Upper lobe of right lung (tissue), 1 donor: ENCODE results near the gene CD58. TPM values are rescaled to one million over a fixed set of nuclear protein-coding genes. Genes with fewer than 3 reads are reported as not detected.
A peak's percentile ranks its signal among the peaks of the same experiment; 100 is the strongest.
"Not testable (repeated sequence)": the region's sequence is repeated elsewhere in the genome, so short reads cannot be mapped to it uniquely, and the experiment has no call there.

Experiments
- ATAC-seq: fragments of 200-7000 bp; cut with Tn5 transposase; one replicate; pipeline ENCODE4 v1.9.1; 2020; ENCODE audit warnings: mild to moderate bottlenecking, moderate library complexity
- DNase-seq: peaks from one replicate; pipeline ENCODE4 v3.0.0-alpha.2; 2020
- H3K27ac ChIP-seq: fragments of 200-600 bp; one replicate; pipeline ENCODE4 v1.8.0; 2022
- H3K27me3 ChIP-seq: fragments of 200-600 bp; one replicate; pipeline ENCODE4 v1.8.0; 2022; ENCODE audit warnings: mild to moderate bottlenecking
- H3K36me3 ChIP-seq: fragments of 200-600 bp; one replicate; pipeline ENCODE4 v1.8.0; 2022
- H3K4me1 ChIP-seq: fragments of 200-600 bp; one replicate; pipeline ENCODE4 v1.8.0; 2022
- H3K4me3 ChIP-seq: fragments of 200-600 bp; one replicate; pipeline ENCODE4 v1.8.0; 2022; ENCODE audit warnings: mild to moderate bottlenecking
- H3K9me3 ChIP-seq: fragments of 200-600 bp; one replicate; pipeline ENCODE4 v1.8.0; 2022
- intact Hi-C: fragments of 100-400 bp; cut with DNase I; formaldehyde crosslinking; loops from one replicate; pipeline ENCODE4 v1.11.0; 2022
- long read RNA-seq: library from polyadenylated mRNA; unstranded; transcript quantifications from one replicate; pipeline ENCODE4 v2.0.0, GENCODE V29; 2021
- total RNA-seq: library from RNA; stranded (reverse); fragmentation: NEBNext Ultra II Directional; extraction: Animal tissue kit (Norgen Biotek cat#: 25700); gene quantifications from one replicate; pipeline ENCODE4 v1.2.1, GENCODE V29; 2021
- TF ChIP-seq, protein P1 (sequence below): fragments of 200-600 bp; IDR thresholded peaks from one replicate; pipeline ENCODE4 v1.8.0; 2022; ENCODE audit warnings: antibody characterized with exemption
- donor health status: DM: no; HTN: yes; CAD: no; lungs with severe emphysema.

Gene CD58, protein sequence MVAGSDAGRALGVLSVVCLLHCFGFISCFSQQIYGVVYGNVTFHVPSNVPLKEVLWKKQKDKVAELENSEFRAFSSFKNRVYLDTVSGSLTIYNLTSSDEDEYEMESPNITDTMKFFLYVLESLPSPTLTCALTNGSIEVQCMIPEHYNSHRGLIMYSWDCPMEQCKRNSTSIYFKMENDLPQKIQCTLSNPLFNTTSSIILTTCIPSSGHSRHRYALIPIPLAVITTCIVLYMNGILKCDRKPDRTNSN
- 33.2 TPM for total RNA-seq
- long read RNA-seq, transcript CD58-201 (4 exons, 892 nt) = minor isoform, 9 of 48 reads
- long read RNA-seq, transcript CD58-202 (6 exons, 1,098 nt) = major isoform, 25 of 48 reads
- long read RNA-seq, partial matches to known transcripts = 1 of 48 reads
- long read RNA-seq, other reads (novel, unspliced or antisense) = 6 of 48 reads

- peak within 1 kb of the TSS; percentile 99 for H3K27ac ChIP-seq
- DNase-seq = peak; percentile 97
- peak; percentile 94 for ATAC-seq
- intact Hi-C loops = no loop called here
- TF ChIP-seq, protein P1, sequence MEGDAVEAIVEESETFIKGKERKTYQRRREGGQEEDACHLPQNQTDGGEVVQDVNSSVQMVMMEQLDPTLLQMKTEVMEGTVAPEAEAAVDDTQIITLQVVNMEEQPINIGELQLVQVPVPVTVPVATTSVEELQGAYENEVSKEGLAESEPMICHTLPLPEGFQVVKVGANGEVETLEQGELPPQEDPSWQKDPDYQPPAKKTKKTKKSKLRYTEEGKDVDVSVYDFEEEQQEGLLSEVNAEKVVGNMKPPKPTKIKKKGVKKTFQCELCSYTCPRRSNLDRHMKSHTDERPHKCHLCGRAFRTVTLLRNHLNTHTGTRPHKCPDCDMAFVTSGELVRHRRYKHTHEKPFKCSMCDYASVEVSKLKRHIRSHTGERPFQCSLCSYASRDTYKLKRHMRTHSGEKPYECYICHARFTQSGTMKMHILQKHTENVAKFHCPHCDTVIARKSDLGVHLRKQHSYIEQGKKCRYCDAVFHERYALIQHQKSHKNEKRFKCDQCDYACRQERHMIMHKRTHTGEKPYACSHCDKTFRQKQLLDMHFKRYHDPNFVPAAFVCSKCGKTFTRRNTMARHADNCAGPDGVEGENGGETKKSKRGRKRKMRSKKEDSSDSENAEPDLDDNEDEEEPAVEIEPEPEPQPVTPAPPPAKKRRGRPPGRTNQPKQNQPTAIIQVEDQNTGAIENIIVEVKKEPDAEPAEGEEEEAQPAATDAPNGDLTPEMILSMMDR = peak; percentile 75
- H3K36me3 ChIP-seq = no peaks in the 10 kb centered on the region
- H3K9me3 ChIP-seq = no peaks in the 10 kb centered on the region
- peaks cover 29% of the 10 kb centered on the region for H3K4me1 ChIP-seq
- H3K27me3 ChIP-seq = no peaks in the 10 kb centered on the region
- peak within 1 kb of the TSS; percentile 98 for H3K4me3 ChIP-seq
These were observed at the start of gene CD58 for GRCh38 chr1:116570358-116571214. CD58 (minus strand) TSS chr1:116571026; CDS start chr1:116570972, 54 bp downstream.

GRCh38 chr1:116620392-116620791 lies 49.6 kb upstream of the CD58 start:
- H3K36me3 ChIP-seq, DNase-seq, ATAC-seq, H3K9me3 ChIP-seq, H3K27ac ChIP-seq, intact Hi-C loops, H3K27me3 ChIP-seq, H3K4me3 ChIP-seq, H3K4me1 ChIP-seq: not testable (repeated sequence)

- H3K36me3 ChIP-seq, H3K27ac ChIP-seq, H3K4me3 ChIP-seq, H3K4me1 ChIP-seq, H3K27me3 ChIP-seq, DNase-seq, ATAC-seq, intact Hi-C loops, H3K9me3 ChIP-seq: not testable (repeated sequence)
These were observed 48.3 kb upstream of the CD58 start for GRCh38 chr1:116619106-116619505.

DNA sequence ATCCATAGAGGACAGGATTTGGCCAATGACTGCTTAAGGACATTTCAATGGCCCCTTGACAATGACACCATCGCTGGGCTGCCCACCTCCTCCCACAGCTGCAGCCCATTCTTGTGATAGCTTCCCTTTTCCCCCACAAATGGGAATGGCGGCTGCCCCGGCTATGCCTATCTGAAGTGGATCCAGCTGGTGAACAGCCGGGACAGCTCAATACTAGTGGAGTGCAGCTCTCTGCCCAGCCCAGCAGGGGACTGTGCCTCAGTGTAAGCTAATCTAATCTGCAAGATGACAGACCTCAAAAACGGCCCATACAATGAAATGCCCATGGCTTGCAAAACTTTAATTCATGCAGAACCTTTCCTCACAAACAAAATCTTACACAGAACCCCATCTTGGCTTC lies 47.0 kb upstream of the CD58 start:
- H3K27me3 ChIP-seq, intact Hi-C loops, DNase-seq, H3K27ac ChIP-seq, H3K4me3 ChIP-seq, ATAC-seq, H3K9me3 ChIP-seq, H3K36me3 ChIP-seq, H3K4me1 ChIP-seq: not testable (repeated sequence)

DNA sequence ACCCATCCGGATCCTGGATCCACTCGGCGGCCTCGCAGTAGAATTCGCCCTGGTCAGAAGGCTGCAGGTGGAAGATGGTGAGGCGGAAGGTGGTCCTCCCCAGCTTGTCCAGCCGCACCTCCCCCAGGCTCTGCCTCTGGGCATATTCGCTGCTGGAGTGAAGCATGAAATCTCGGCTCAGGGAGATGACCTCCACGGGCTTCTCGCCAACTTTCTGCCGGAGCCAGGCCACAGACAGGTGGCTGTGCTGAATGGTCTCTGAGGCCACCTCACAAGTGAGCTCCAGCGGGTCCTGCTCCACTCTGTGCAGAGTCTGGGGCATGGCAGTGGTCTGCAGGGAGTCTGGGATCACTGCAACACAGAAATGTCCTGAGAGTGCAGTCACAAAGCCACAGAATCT lies 43.0 kb upstream of the CD58 start:
- H3K4me1 ChIP-seq, H3K9me3 ChIP-seq, H3K27ac ChIP-seq, intact Hi-C loops, H3K4me3 ChIP-seq, H3K27me3 ChIP-seq, H3K36me3 ChIP-seq, DNase-seq: not testable (repeated sequence)
- peak; percentile 26 for ATAC-seq

DNA sequence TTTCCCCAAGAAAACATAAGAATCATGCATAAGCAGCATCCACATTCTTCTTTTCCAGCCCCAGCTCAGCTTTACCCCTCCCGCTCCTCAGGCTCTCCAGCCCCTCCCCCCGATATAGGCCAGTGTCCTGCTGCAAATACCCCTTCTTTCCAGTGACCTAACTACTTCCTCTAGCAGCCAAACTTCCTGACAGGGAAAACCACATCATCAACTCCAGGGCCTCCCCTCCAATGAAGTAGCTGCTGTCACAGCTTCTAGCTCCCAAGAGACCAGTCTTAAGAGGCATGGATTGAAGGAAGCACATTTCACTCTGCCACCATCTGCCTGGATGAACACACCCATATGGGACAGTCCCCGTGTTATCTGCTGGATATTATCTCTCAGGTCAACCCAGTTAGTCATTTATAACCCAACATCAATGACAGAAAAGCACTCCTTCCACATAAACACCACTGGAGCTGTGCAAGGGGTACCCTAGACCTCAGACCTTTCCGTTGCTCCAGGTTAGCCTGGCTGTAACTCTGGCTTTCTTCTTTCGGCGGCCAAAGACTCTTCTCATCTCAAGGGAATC lies 39.1 kb upstream of the CD58 start:
- H3K27me3 ChIP-seq, intact Hi-C loops, ATAC-seq, H3K9me3 ChIP-seq, H3K36me3 ChIP-seq, H3K4me1 ChIP-seq, H3K4me3 ChIP-seq, DNase-seq, H3K27ac ChIP-seq: not testable (repeated sequence)

DNA sequence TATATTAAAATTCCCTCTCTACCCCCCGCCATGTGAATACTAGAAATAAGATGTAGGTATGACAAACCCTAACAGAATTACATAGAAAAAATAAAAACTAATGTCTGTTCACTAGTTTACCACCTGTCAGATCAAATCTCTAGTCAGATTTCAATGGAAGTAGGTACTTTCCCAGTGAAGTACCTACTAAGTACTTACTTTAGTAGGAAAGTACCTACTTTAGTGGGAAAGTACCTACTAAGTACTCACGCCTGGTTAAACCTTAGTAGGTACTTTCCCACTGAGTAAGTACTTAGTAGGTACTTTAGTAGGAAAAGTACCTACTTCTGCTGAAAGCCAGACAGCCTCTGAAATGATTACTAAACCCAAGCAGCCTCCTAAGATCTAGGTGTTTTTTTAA lies 38.0 kb upstream of the CD58 start:
- H3K36me3 ChIP-seq, H3K4me3 ChIP-seq, intact Hi-C loops, H3K9me3 ChIP-seq, DNase-seq, H3K4me1 ChIP-seq, H3K27me3 ChIP-seq, ATAC-seq, H3K27ac ChIP-seq: not testable (repeated sequence)

DNA sequence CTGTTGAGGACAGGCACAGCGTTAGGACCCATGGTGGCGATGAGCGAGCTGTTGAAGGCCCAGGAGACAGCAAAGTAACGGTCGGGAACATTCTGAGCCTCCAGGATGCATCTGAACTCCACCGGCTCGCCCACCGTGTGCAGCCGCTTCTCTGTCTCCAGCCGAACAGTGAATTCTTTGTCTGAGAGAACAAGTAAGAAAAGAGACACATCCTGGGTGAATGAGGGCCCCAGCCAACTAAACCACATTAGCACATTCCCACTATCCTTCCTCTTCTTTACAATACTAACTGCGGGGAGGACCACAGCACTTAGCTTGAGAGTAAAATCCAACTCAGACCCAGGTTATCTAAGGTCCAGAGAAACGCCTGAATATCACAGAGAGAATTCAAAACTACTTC lies 37.3 kb upstream of the CD58 start:
- H3K4me3 ChIP-seq, ATAC-seq, DNase-seq, H3K27ac ChIP-seq, H3K9me3 ChIP-seq, H3K27me3 ChIP-seq, H3K4me1 ChIP-seq, intact Hi-C loops, H3K36me3 ChIP-seq: not testable (repeated sequence)

DNA sequence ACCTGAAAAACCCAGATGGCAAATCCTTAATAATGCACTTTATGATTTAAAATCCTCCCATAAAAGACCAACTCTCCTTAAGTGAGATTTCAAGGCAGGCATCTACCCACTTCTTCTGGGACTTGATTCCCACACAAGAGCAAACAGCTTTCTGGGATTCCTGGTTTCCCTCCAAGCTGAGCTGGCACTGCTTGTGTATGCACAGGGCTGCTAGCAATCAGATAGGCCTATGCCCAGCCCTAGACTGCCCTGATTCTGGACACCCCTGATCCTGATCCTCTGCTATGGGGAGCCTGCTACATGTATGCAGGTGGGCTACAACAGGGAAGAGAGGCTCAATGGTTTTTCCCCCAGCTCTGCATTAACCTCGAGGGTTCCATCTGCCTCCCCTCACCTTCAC lies 36.6 kb upstream of the CD58 start:
- ATAC-seq = peak; percentile 57
- not testable (repeated sequence) for H3K4me1 ChIP-seq, H3K4me3 ChIP-seq

DNA sequence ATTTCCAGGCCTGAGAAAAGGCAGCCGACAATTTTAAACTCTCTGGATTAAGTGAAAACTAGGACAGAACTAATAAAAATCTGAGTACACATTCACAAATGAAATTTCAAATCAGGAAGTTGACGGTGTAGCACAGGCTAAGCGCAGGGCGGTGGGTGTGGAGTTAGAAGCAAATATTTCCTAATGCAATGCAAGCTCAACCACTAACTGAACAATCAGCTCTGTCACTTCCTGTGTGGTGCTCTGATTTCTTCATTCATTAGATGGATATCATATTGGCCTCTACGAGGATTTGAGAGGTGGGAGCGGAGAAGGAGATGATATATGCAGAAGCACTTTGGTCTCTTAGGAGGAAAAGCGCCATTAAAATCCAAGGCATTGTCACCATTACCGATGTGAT lies 35.2 kb upstream of the CD58 start:
- H3K4me3 ChIP-seq, H3K4me1 ChIP-seq, H3K27me3 ChIP-seq, H3K9me3 ChIP-seq, intact Hi-C loops, H3K36me3 ChIP-seq: not testable (repeated sequence)
- peak; percentile 90 for ATAC-seq
- peak; percentile 75 for DNase-seq
- H3K27ac ChIP-seq = peak overlapping the region; percentile 36

More for the DNA sequence above, 36.6 kb upstream of the CD58 start:
- intact Hi-C loops, H3K27me3 ChIP-seq, H3K36me3 ChIP-seq, DNase-seq, H3K9me3 ChIP-seq, H3K27ac ChIP-seq: not testable (repeated sequence)
